Thyroid gland (tissue), 4 donors: ENCODE measurements around the gene MDN1.

Experiments
- CTCF ChIP-seq, 6 experiments: fragments of 200-600 bp in 3 of 6; fragments of 450-650 bp in 3 of 6; sonication (generic) in 3 of 6; IDR thresholded peaks; one replicate each; pipeline ENCODE4 v1.5.1; 2016 to 2019; ENCODE audit warnings: antibody characterized with exemption in 6 of 6, mild to moderate bottlenecking in 2 of 6, inconsistent platforms in 1 of 6, moderate library complexity in 1 of 6
- POLR2A ChIP-seq, 2 donors: fragments of 450-650 bp; IDR thresholded peaks; one replicate each; pipeline ENCODE4 v1.6.1; 2017; ENCODE audit warnings: antibody characterized with exemption in 2 of 2, mild to moderate bottlenecking in 2 of 2, moderate library complexity in 1 of 2

- TF ChIP-seq CTCF (IDR thresholded peaks at IDR 0.05) (no peak), POLR2A (IDR thresholded peaks at IDR 0.05) (no peak)
Observed at GRCh38 chr6:89682991-89683390, 136.6 kb downstream of the MDN1 start.
